HG03565 (cell line): ENCODE measurements around the gene MEGF11.
"Not testable (repeated sequence)": the region's sequence is repeated elsewhere in the genome, so short reads cannot be mapped to it uniquely, and the experiment has no call there.

Source experiments
- ATAC-seq: cut with Tn5 transposase; IDR thresholded peaks from one replicate; pipeline ENCODE4 v1.9.1; 2021; ENCODE audit warnings: mild to moderate bottlenecking, moderate library complexity; ENCODE audit not compliant: unreplicated experiment

Gene MEGF11

GRCh38 chr15:65907661-65908060 is 345.9 kb downstream of the MEGF11 start:
- no peak for ATAC-seq

DNA sequence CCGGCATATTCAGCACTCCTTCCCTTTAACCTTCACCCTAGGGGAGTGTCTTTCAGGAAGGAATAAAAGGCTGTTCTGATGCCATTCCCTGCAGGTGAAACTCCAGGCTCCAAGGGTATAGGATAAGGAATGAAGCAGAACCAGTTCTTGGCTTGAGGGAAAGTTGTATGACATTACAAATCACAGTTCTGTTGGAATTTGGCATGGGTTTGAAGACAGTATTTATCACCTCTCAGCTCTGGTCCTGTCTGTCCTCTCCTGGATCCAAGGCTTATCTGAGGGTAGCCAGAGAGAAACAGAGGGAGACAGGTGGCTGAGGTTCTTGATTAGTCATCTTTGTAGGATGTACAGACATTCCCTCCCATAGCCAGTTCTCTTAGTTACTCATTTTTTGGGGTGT is 347.2 kb downstream of the MEGF11 start:
- ATAC-seq = no peak

DNA sequence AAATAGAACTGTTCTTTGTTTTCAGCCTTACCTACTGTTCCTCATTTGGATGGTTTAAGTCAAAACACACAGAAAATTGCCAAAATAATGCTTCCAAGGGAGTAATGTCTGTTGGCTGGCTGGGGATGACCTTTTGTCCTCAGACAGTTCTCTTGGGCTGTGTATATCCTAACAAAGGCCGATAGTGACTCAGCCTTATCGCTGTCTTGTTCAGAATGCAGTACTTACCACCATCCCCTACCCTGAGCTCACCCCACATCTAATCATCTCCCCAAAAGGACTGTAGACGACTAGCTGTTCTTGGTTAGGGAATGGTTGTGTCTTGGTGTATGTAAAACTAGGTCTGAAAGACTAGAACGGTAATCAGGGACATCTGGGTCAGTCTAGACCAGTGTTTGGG is 349.2 kb downstream of the MEGF11 start:
- no peak for ATAC-seq

DNA sequence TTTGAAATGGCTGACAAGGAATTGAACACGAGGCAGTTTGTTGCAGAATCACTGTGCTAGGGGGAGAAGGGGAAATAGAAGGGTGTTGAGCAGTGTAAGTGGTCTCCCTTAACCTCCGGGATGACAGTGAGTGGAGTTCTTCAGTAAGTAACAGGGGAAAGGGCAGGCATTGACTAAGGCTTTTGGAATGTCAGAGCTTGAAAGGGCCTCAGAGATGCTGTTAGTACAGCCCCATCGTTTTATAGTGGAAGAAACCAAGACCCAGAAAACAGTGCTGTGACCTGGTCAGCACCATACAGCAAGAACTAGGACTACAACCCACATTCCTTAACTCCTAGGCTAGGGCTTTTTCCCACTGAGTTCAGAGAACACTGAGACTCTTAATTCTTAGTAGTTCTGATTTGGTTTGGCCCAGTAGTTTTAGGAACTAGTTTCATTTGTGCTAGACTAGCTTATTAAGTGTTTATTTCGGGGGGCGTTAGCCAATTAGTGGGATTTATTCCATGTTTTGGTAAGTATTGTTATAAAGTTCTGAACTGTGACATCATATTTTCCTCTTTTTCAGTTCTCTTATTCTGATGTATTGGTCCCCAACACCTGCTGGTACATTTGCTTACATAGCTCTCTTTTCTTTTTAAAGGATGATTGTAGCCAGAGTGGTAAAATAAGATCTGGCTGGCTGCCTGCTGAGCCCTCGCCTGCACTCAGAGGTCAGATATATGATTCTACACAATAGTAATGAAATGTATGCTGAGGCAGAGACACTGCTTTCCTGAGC is 350.1 kb downstream of the MEGF11 start:
- no peak for ATAC-seq

DNA sequence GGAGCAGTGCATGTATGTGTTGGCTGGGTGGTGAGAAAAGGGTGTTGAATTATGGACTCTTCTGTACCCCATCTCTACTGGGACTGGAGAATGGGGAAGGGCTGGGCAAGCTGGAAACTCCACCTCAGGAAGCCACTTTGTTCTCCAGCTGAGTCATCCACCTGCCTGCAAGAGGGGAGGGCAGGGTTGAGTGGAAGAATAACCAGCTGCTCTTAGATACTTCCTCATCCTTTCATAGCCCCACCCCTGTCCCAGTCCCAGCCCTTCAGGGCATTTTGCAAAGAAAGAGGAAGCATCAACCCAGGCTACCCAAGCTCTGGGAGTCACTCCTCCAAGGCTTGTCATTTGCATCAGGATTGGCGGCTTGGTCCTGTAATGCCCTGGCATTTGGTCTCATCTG is 351.2 kb downstream of the MEGF11 start:
- ATAC-seq = no peak

- no peak for ATAC-seq
These were observed 351.7 kb downstream of the MEGF11 start for GRCh38 chr15:65901836-65902235.

DNA sequence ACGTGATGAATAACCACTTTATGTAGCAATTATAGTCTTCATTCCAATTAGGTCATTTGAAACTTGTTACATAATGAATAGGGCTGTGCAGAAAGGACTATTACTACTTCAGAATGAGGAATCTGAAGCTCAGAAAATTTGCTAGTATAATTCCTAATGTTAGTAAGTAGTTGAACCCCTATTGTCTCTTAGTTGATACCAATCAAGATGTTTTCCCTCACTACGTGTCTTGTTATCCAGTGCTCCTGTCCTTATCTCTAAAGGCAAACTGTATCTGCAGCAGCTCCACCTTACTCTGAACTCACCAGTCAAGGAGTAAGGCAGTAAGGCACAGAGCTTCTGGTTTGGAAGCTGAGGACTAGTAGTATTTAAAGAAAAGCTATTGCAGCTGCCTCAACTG is 352.2 kb downstream of the MEGF11 start:
- no peak for ATAC-seq

DNA sequence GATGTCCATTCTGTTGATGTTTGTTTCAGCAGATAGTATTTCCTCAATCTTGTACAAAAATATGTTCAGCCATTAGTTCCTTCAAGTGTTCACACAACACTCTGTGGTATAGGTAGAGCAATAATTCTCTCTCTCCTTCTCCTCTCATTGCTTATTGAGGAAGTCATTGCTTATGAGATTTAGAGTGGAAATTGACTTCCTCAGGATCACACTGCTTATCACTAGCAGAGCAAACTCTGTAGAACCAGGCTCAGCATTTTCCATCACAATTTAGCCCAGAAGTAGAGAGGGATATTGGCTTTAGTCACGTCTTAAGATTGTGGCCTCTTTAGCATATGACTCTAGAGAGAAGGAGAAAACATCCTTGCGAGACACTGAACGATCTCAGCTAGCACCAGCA is 353.1 kb downstream of the MEGF11 start:
- no peak for ATAC-seq

DNA sequence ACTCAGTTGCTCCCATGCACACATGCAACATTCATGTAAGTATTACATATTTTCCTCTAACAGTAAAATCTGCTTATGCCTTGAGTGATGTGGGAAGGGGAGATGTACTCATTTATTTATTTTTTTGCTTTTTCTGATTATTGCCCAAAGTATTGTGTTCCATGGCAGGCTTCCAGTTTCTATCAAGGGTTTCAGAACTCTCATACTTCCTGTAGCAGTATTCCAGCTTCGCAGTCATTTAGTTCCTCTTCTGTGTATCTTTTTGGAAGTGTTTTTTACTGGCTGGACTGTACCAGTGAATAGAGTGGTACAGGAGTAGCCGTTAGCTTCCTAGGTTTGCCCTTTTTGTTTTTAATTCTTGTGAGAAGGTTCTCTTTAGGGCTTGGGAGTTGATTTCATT is 357.3 kb downstream of the MEGF11 start:
- no peak for ATAC-seq

- ATAC-seq = no peak
These were observed 360.5 kb downstream of the MEGF11 start for GRCh38 chr15:65893060-65893459.

GRCh38 chr15:65888981-65889380 is 364.6 kb downstream of the MEGF11 start:
- no peak for ATAC-seq

DNA sequence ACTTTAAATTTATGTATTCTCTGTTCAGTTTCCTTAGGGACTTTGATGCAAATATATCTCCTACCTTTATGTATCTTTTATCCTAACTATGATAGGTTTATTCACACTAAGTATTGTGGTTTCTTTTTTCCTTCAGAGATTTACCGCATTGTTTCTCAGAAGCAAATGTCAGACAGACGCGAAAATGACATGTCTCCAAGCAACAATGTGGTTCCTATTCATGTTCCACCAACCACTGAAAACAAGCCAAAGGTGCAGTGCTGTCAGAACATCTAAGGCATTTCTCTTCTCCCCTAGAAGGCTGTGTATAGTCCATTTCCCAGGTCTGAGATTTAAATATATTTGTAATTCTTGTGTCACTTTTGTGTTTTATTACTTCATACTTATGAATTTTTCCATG is 366.0 kb downstream of the MEGF11 start:
- ATAC-seq = no peak

DNA sequence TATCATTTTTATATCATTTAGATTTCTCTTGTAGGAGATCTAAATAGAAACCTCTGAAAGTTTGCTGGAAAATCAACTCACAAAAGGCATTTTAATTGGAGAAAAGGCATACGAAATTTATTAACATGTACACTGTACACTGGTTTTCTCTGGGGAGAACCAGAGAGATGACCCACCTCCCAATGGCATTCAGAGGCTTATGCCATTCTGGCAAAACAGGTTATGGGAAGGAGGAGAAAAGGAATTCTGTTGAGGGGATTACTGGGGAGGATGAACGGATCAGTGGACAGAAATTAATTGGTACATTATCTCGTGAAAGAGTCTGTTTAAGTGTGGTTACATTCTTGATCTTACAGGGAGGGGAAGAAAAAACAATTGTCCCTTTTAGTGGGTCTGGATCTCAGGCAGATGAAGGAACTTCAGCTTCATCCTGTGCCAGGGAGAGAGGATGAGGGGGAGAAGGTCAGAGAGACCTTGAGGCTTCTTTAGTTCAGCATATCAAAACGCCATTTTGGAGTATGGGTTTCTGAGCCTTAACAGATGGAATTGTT is 367.8 kb downstream of the MEGF11 start:
- no peak for ATAC-seq

DNA sequence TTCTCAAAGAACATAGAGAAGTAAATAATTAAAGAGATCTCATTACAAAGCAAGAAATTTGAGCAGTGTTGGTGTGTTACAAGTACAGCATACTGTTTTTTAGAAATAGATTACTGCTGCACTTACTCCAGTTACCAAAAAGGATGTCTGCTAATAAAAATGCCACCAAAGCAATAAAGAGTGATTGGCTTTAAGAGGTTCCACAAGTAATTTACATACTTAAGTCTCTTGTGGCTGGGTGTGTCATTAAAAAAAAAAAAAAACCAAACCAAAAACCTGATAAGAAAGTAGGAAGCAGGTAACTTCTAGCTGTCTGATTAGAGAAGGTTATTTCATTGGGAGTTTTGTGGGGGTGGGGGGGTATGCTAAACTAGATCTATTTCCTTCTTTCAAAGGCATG is 369.0 kb downstream of the MEGF11 start:
- ATAC-seq = no peak

- no peak for ATAC-seq
These were observed 370.0 kb downstream of the MEGF11 start for GRCh38 chr15:65883571-65883970.

DNA sequence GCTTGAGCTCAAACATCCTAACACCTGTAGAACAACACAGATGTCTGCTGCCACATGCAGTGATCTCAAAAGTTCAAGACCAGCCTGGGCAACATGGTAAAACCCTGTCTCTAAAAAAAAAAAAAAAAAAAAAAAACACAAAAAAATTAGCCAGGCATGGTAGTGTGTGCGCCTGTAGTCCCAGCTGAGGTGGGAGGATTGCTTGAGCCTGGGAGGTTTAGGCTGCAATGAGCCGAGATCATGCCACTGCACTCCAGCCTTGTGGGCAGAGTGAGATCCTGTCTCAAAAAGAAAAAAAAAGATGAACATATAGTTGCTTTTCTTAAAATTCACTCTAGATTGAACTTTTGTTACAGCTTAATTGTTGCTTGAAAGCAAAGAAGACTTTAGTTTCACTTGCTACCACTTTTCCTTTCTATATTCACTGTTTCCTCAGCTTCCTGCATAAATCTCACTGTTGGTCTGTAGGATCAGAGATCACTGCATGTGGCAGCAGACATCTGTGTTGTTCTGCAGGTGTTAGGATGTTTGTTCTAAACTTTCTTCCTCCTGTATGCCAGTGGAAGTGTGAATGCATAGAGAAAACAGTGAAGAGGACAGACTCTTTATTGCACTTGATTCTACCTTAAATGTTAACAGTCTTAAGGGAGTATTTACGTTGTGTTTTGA is 371.6 kb downstream of the MEGF11 start:
- no peak for ATAC-seq

- no peak for ATAC-seq
These were observed 375.8 kb downstream of the MEGF11 start for GRCh38 chr15:65877749-65878148.

DNA sequence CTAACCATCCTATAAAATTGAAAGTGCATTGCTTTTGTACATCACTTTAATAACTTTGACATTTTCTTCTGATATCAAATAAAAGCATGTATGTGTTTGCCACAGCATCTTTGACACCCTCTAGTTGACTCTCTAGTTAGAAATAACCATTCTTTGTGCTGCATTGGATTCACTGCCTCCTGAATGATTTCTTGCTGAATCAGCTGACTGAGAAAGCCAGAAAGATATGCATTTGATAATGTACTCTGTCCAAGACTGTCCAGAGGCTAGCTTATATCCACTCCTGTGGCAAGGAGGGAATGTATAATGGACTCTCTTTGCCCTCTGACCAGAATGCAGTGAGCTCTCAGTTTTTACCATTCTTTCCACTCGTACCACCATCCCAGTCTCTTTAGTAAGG is 378.1 kb downstream of the MEGF11 start:
- no peak for ATAC-seq

DNA sequence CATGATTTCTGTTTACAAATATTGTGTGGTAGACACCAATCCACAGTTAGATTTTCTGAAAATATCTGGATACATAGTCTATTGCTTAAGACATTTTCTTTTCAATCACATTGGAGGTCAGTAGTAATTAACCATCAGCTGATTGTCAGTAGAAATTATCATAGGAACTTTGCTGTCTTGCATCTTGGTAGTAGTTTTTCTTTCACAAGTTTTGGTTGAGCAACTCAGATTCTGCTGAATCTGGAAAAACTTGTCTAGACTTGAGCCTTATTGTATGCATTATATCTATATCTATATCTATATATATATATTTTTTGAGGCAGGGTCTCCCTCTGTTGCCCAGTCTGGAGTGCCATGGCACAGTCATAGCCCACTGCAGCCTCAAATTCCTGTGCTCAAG is 380.3 kb downstream of the MEGF11 start:
- ATAC-seq = no peak

GRCh38 chr15:65872596-65872995 is 381.0 kb downstream of the MEGF11 start:
- not testable (repeated sequence) for ATAC-seq

GRCh38 chr15:65871886-65872285 is 381.7 kb downstream of the MEGF11 start:
- ATAC-seq = not testable (repeated sequence)

GRCh38 chr15:65870889-65871533 is 382.5 kb downstream of the MEGF11 start:
- no peak for ATAC-seq
